KOPT-K1 (cell line): Measurements from ENCODE around the gene CDC123.
"Not testable (repeated sequence)": the region's sequence is repeated elsewhere in the genome, so short reads cannot be mapped to it uniquely, and the experiment has no call there.

Experiments used
- H3K27ac ChIP-seq: fragments of 200-600 bp; sonication (generic); 2 replicates; pipeline ENCODE4 v1.5.1; 2016; ENCODE audit warnings: antibody characterized with exemption, mild to moderate bottlenecking, low read depth, low read length; ENCODE audit not compliant: poor library complexity, severe bottlenecking
- H3K36me3 ChIP-seq: fragments of 200-600 bp; sonication (generic); 2 replicates; pipeline ENCODE4 v1.5.1; 2017; ENCODE audit warnings: antibody characterized with exemption, mild to moderate bottlenecking, low read length, moderate library complexity; ENCODE audit not compliant: insufficient read depth
- H3K9me3 ChIP-seq: fragments of 200-600 bp; sonication (generic); 2 replicates; pipeline ENCODE4 v1.5.1; 2017; ENCODE audit warnings: antibody characterized with exemption, low read length, mild to moderate bottlenecking; ENCODE audit not compliant: insufficient read depth, poor library complexity, severe bottlenecking

CDC123 gene, protein sequence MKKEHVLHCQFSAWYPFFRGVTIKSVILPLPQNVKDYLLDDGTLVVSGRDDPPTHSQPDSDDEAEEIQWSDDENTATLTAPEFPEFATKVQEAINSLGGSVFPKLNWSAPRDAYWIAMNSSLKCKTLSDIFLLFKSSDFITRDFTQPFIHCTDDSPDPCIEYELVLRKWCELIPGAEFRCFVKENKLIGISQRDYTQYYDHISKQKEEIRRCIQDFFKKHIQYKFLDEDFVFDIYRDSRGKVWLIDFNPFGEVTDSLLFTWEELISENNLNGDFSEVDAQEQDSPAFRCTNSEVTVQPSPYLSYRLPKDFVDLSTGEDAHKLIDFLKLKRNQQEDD

DNA sequence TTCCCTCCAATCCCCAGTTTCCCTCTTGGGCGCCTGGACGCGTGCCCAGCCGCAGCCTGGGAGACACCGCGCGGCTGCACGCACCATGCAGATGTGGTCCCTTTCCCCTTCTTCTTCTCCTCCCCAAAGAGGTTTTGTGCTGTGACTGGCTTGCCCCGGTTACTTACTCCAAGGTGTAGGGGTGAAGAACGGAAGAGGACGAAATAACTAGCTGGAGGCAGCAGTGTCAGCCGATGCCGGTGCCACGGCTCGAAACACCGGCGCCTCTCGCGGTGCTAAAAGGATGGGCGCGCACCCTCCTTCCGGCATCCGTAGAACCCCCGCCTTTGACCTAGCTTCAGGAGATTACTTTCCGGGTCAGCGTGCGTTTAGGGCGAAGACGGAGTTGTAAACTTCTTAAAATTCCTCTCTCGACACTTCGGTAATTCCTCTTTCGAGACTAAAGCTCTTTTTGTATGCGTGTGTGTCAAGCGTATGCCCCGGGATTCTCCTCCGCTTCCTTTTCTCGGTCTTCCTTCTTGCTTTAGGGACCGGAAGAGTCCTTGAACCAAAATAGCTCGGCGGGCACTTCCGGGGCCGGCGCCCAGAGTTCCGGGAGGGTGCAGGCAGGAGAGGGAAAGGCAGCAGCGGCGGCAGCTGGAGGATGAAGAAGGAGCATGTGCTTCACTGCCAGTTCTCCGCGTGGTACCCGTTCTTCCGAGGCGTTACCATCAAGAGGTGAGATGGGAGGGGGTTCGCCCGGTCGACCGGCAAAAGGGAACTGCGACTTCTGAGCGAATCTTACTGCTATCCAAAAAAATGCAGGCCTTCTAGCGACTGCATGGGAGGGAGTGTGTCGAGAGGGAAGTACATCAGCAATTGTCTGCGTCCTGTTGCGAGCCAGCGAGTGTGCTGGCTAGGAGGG is at the start of gene CDC123, which contains the start of gene NUDT5:
TSS of gene CDC123 (plus strand) at position 586 of the 904 bp plus-strand sequence. CDS start at position 644, 58 bp downstream.
TSS of gene NUDT5 (minus strand) at position 289 of the 904 bp plus-strand sequence. CDS start 9,600 bp downstream, outside the sequence.
- no peaks in the 10 kb centered on the region for H3K9me3 ChIP-seq
- H3K36me3 ChIP-seq: peaks cover 38% of the 10 kb centered on the region
- peak within 1 kb of the TSS; percentile 92 for H3K27ac ChIP-seq

DNA sequence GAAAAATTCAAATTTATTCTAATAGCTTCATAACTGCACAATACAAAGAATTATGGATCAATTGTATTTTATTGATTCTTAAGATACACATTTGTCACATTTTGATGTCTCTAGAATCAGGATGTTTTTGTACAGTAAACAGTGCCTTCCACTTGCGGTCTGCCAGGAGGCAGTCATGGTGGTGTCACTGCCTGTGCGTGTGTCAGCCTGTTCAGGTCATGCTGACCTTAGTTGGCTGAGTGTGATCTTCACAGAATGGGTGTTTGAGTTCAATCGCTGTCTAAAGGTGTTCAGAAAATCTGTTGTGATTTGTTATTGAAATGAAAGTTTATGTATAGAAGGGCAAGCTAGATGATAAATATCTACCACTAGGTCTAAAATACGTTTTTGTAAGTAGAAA is 45.8 kb upstream of the CDC123 start:
- Histone ChIP-seq H3K27ac (no peak overlapping the region), H3K9me3 (no peaks in the 10 kb centered on the region), H3K36me3 (peaks cover 54% of the 10 kb centered on the region)

DNA sequence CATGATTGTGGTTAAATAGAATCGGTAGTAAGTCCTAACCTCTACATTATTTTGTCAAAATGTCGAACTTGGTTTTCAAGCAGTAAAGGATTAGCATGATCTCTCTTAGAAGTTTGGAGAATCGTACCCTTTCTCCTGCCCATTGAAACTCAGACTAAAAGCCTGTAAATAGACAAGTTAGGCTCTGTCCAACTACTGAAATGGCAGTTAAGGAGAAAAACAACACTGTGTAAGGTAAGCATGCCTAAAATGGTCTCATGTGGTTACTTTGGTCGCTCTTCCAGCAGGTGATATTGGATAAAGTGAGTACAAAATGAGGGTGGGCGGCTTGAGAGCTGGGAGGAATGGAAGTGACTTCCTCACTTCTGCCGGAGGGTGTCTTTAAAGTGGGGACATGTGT is 41.5 kb upstream of the CDC123 start:
- Histone ChIP-seq H3K36me3 (peaks cover 65% of the 10 kb centered on the region), H3K27ac (no peak overlapping the region), H3K9me3 (no peaks in the 10 kb centered on the region)

DNA sequence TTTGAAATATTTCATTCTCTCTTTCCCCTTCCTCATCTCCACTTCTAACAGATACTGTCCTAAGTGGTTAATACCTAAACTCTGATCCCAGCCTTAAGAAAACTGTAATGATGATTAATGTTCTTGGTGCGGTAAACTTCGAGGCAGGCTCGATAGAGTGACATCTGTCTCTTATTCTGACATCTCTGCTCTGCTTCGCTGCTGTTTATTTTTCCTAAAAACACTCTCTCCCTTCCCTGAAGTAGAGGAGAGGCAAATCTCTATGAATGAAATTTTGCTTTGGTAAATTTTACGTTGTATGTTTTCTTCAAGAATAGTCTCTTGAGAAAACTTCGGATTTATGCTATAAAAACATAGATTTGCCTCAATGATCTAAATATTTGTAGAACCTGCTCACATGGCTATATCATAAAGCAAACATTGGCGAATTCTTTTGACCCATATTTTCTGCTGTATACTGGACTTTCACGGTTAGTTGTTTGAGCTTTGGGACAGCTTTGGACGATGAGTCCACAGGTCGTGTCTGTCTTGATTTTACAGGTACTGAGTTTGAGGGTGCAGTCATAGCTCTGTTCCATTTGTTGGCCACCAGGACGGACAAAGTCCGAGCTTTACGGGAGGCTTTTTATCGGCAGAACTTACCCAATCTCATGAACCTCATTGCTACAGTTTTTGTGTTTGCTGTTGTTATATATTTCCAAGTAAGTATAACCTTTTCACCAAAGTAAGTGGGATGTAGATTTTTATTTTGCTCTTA is 39.4 kb upstream of the CDC123 start:
- Histone ChIP-seq H3K36me3 (peaks cover 72% of the 10 kb centered on the region), H3K9me3 (no peaks in the 10 kb centered on the region), H3K27ac (no peak overlapping the region)

DNA sequence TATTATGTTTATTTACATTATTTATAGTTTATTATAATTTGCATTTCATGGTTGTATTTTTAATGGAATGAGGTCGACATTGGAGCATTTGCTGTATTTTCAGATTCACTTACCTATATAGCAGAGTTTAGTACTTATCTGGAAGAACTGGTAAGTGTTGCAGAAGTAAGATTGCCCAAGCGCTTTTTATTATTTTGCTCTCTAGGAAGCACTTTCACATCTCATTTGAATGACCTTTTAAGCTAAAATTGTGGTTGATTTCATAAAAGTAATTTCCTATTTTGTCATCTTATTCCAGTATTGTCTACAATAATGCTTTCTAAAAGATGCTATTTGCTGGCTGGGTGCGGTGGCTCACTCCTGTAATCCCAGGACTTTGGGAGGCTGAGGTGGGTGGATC is 37.9 kb upstream of the CDC123 start:
- Histone ChIP-seq H3K36me3 (peaks cover 86% of the 10 kb centered on the region), H3K9me3 (no peaks in the 10 kb centered on the region), H3K27ac (no peak overlapping the region)

DNA sequence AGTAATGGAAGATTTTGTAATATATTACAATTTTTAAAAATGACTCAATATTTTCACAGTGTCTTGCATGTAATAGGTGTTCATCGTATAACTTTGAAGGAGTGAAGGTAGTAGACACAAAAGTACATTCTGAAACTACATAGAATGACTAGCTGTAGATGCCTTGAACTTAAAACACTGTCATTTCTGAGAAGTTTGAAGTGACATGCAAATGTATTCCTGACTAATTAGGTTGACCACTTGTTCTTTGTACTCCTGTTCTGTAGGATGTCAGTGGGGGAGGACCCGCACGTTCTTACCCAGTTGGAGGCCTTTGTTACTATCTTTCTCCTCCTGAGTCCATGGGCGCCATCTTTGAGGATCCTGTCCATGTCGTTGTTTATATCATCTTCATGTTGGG is 35.3 kb upstream of the CDC123 start:
- Histone ChIP-seq H3K36me3 (peaks cover 90% of the 10 kb centered on the region), H3K27ac (no peak overlapping the region), H3K9me3 (no peaks in the 10 kb centered on the region)

DNA sequence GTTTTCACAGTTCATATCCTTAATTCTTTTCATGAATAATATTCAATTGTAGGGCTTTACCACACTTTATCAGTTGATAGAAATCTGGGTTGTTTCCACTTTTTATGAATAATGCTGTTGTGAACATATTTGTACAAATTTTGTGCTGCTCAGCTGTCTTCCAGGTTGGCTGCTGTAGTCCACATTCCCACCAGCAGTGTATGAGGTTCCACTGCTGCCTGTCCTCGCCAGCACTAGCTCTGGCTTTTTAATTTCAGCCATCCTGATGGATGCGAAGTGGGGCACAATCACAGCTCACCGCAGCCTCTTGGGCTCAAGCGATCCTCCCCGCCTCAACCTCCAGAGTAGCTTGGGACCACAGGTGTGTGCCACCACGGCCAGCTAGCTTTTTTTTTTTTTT is 33.1 kb upstream of the CDC123 start:
- Histone ChIP-seq H3K36me3 (peaks cover 95% of the 10 kb centered on the region), H3K9me3 (no peaks in the 10 kb centered on the region), H3K27ac (no peak overlapping the region)

DNA sequence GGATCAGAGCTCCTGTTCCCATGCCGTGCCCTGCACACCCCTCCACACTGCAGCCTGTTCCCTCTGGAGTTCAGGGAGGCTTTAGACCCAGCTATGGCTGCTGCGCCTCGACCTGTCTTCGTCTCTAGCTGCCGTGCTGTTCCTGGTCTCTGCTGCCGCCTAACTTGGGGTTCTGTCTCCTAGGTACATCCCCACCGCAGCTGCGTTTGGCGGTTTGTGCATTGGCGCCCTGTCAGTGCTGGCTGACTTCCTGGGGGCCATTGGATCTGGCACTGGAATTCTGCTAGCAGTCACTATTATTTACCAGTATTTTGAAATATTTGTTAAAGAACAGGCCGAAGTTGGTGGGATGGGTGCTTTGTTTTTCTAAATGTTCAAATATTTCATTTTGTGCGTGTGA is 31.9 kb upstream of the CDC123 start:
- no peaks in the 10 kb centered on the region for H3K9me3 ChIP-seq
- H3K36me3 ChIP-seq: peaks cover 95% of the 10 kb centered on the region
- no peak overlapping the region for H3K27ac ChIP-seq

DNA sequence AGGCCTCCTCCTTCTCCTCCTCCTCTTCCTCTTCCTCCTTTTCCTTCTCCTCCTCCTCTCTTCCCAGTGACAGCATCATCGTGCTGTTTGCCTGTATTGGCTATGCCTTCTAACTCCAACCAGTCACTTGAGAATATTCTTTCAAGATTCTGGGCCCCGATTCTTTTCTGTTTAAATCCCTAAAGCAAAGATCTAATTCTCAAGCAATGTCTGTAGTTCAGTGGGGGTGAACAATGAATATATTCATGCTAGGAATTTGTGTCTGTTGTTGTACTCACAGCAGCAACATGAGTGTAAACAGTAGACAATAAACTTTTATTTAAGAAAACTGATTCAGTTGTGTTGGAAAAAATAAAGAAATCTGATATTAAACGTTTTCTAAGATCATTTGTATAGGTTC is 31.0 kb upstream of the CDC123 start:
- Histone ChIP-seq H3K36me3 (peaks cover 95% of the 10 kb centered on the region), H3K27ac (no peak overlapping the region), H3K9me3 (no peaks in the 10 kb centered on the region)

DNA sequence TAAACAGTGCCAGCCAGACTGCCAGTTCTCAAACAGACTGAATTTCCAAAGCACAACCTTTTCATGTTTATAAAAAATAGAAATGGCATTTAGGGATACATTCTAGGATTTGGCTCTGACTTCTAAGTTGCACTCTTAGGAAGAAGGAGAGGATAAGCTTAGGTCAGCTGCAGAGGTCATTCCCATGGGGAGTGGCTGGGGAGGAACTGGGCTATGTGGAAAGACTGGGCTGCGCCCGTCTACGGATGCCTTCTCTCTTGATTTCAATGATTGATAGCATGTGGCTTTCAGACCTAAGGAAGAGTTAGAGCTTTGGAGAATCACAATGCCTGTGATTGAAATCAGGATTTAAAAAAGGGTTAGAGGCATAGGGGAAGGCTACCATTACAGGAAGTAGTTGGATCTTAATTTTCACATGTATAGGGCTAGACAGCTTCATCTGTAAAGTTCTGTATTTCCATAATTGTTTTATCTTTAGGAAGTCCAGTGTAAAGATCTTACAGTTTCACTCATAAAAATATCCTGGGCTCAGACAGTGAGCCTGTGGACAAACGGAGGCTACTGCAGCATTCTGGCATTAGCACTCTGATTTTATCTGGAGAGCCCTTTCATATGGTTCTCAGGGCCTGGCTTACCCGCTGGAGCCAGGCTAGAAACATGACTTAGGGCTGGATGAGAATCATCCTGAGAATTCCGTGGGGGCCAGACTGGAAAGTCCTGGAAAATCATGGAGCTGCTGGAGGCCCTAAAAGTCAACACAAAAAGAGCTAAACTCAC is 29.8 kb upstream of the CDC123 start:
- Histone ChIP-seq H3K9me3 (no peaks in the 10 kb centered on the region), H3K27ac (no peak overlapping the region), H3K36me3 (peaks cover 98% of the 10 kb centered on the region)

DNA sequence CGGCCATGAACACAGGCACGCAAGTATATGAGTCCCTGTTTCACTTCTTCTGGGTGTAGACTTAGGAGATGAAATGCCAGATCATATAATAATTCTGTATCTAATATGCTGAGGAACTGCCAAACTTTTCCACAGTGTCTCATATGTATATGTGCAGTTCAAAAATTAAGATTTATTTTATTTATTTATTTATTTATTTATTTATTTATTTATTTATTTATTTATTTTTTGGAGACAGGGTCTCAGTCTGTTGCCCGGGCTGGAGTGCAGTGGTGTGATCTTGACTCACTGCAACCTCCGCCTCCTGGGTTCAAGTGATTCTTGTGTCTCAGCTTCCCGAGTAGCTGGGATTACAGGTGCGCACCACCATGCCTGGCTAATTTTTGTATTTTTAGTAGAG is 24.5 kb upstream of the CDC123 start:
- H3K9me3 ChIP-seq, H3K27ac ChIP-seq: not testable (repeated sequence)
- H3K36me3 ChIP-seq: peaks cover 95% of the 10 kb centered on the region

DNA sequence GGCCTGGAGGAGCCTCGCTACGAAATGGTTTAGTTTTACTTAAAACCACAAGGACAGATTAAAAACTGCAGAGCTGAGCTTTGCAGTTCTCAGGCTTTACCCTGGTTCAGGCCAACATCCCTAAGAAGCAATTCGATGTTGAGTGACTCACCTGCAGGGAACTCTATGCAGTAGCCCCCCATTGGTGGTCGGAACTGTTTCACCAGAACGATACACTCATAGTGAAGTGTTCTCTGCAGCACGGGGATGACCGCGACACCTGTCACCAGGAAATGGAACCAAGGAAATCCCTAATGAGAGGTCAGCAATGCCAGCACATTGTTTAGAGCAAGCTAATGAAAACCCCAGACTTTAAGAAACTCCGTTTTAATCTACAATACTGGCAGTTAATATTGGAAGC is 18.3 kb upstream of the CDC123 start:
- H3K27ac ChIP-seq: no peak overlapping the region
- peaks cover 88% of the 10 kb centered on the region for H3K36me3 ChIP-seq
- no peaks in the 10 kb centered on the region for H3K9me3 ChIP-seq

DNA sequence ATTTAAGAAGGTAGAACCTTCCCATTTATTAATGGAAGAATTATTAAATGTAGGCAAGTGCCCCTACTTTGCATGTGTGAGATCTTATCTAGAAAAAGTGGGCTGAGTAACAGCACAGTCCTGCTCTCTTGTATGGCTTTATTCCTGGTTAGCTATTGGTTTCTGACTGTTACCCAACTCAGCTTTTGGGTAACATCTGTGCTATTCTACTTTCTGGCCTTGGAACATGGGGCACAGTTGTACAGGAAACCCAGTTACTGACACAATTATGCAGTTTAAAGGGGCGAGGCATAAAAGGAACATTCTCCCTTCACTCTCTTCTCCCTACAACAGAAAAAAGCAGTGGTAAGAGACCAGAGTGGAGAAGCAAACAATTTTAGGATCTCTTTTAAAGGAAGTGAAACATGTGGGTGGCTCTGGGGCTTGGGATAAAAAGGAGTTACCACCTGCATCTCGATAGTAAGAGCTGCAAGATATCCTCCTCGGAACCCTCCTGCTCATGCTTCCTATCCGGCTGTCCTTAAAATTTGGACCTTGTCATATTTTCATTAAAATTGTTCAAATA is 16.3 kb upstream of the CDC123 start:
- no peaks in the 10 kb centered on the region for H3K9me3 ChIP-seq
- H3K36me3 ChIP-seq: peaks cover 88% of the 10 kb centered on the region
- H3K27ac ChIP-seq: no peak overlapping the region
